ENCODE measurements around the gene TRIM17.

GRCh38 chr1:228457017-228457395, 40.3 kb upstream of the TRIM17 start:
- TF ChIP-seq EP300 (IDR thresholded peaks at IDR 0.05) (no peak), POLR2A (IDR thresholded peaks at IDR 0.05) (no peak), CTCF (IDR thresholded peaks at IDR 0.05) (no peak), POLR2AphosphoS5 (IDR thresholded peaks at IDR 0.05) (no peak)

Measured in suprapubic skin (tissue), 4 donors.